ENCODE data around the gene ID4.

ID4 gene

DNA sequence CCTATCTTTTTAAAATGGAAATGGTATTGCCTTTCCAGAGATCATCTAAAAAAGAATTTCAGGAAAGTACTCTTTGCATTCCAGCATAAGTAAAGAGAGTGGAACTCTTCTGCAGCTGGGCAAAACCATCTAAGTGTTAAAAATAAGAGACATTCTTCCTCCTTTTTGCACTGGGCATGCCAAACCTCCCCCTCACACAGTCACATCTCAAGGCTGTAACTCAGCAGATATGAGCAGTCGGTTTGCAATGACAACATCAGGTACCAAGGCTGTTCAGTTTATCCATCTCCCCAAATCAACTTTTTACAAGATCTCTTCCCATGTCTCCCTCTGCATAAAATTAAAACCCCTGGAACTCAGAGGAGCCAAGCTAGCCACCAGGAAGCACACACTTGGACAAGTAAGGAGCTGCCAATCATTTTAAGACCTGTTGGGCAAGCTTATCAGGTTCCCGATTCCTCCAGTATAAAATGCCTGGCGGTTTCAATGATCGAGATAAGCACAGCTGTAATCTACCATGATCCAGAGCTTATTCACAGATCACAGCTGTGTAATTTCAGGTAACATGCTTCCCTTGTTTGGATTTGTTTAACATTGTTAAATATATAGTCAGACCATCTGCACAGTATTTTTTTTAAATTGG lies 23.2 kb downstream of the ID4 start:
- no peak for DNase-seq

- DNase-seq, result no peak
Observed at GRCh38 chr6:19864285-19864684, 27.1 kb downstream of the ID4 start.

GRCh38 chr6:19865178-19865577 lies 28.0 kb downstream of the ID4 start:
- no peak for DNase-seq

DNA sequence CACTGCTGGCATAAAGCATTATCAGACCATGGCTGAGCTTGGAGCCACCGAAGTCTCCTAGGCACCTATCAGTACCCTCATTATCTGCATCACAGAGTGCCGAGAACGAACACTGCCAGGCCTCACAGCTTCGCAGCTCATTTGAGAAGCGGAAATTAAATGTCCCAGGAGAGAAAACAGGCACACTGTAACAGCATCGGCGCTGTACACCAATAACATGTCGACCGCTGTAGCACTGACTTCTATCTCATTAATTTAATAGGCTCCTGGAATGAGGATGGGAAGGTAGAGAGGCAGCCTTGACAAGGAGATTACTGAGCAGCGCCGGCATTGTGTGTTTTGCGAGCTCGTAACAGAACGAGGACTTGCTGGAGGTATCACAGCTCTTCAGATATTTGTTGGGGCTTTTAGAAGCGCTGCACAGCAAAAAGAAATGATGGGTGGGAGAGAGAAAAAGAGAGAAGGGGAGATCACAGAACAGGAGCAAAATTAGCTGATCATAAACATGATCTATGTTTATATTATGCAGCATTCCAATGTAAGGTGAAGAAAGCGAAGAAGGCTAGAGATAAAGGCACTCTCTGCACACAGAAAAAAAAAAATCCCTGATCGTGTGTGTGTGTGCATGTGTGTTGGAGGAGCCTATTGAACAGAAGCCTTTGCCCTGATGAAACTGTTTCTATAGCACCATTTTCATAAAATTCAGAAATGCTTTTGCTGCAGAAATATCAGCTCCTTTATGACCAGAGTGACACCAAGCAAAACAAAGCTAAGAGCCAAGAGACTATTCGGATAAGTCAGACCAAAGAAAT lies 29.2 kb downstream of the ID4 start:
- DNase-seq, result no peak

DNA sequence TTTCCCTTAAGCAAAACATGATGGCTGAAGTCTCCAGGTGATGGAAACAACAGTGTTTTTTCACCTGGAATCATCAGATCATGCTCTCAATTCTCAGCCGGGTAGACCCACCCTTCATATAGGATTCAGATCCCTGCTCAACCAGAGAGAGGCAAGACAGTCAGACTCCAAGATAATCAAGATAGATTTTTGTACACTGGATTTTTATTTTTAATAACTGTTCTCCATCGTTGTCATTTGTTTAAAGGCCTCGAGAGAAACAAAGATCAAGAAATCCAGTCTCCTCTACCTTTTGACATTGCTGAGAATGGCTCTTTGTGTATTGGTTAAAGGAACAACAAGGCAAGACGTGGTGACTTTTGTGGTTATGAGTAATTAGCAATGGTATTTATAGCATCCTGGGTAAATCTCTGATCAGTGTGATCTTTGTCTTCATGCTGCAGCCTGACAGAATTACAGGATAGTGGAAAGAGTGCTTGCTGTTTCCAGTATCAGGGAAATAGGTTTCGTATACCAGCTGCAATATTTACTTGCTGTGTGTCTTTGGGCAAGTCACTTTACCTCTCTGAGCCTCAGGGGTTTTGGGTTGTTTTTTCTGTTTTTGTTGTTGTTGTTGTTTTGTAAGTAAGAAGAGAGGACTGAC lies 29.9 kb downstream of the ID4 start:
- peak; percentile 71 for DNase-seq

DNA sequence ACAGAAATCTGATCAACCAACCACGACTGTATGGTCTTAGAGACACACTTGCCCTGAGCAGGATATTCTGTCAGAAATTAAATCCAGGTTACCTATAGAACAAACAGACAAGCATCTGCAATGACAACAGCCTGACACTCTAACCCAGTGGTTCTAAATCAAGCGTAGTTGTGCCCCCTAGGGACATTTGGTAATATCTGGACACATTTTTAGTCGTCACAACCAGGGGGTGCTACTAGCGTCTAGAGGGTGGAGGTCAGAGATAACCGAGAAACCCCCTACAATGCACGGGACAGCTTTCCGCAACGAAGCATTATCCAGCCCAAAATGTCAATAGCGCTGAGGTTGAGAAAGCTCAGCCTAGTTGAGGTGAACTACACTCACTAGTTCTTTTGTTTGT lies 32.3 kb downstream of the ID4 start:
- DNase-seq, result no peak

- no peak for DNase-seq
Observed at GRCh38 chr6:19870322-19870721, 33.2 kb downstream of the ID4 start.

- peak; percentile 9 for DNase-seq
Observed at GRCh38 chr6:19873031-19873430, 35.9 kb downstream of the ID4 start.

DNA sequence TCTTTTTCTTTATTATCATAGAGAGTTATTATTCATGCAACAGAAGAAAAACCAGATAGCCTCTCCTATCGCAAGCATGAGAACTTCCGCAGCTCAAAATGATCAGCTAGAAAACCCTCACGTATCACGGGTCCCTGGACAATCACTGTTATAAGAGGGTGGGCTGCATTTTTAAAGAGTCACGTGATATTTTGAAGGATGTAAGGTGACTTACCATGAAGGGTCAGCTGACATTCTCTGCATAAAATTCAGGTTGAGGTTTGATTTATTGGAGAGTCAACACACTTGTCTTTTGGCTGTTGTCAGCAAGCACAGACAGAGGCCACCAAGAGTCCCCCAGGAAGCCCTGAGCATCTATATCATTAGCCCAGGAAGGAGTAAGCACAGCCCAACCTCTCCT lies 39.5 kb downstream of the ID4 start:
- DNase-seq, result no peak

DNA sequence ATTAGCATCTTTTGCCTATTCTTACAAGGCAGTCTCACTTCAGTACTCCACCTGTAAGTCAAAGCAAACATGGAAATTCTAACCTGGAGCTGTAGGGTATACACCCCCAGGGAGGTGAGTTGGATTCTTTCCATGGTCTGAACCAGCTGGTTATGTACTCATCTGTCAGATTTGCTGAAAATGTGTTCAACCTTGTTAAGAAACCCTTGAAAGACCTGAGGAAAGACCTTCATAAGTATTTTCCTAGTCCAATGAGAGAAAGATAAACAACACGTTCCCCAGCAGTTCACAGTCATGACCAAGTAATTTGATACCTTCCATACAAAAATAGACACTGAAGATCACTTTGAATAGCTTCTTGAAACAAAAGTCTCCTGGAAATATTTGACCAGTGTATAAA lies 42.5 kb downstream of the ID4 start:
- DNase-seq, result peak; percentile 7

DNA sequence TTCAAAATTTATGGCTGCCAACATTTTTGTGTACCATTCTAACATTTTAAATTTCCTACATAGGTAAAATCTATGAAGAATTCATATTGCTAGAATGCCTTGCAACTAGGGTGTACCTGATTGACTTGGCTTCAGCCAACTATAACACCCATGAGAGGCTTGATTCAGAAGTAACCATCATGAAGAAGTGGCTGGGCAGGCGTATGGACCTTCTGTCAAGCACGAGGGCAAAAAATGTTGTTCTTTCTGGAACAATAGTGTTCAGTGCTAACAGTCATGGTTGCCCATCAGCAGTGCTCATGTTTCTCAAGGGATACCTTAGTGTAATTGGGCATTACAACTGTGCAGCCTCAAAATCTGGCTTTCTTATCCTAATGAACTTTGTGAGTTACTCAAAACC lies 42.9 kb downstream of the ID4 start:
- no peak for DNase-seq

- no peak for DNase-seq
Observed at GRCh38 chr6:19891451-19891850, 54.3 kb downstream of the ID4 start.
